Lower leg skin (tissue), 3 donors: ENCODE results near the gene RBM14.

Source experiments
- CTCF ChIP-seq, 3 donors: fragments of 450-650 bp; IDR thresholded peaks; one replicate each; pipeline ENCODE4 v1.5.1; 2016; ENCODE audit warnings: antibody characterized with exemption in 3 of 3, mild to moderate bottlenecking in 3 of 3, moderate library complexity in 2 of 3
- POLR2A ChIP-seq, 2 donors: fragments of 450-650 bp; IDR thresholded peaks; one replicate each; pipeline ENCODE4 v1.6.1; 2016 to 2017; ENCODE audit warnings: antibody characterized with exemption in 2 of 2, mild to moderate bottlenecking in 1 of 2, moderate library complexity in 1 of 2

GRCh38 chr11:66631883-66632282, 15.5 kb downstream of the RBM14 start:
- TF ChIP-seq CTCF (IDR thresholded peaks at IDR 0.05) (no peak), POLR2A (IDR thresholded peaks at IDR 0.05) (no peak)
